Upper lobe of right lung (tissue), 1 donor: Measurements from ENCODE around the gene BTC. TPM values are rescaled to one million over a fixed set of nuclear protein-coding genes. Genes with fewer than 3 reads are reported as not detected.

Experiments
- ATAC-seq: fragments of 200-7000 bp; cut with Tn5 transposase; one replicate; pipeline ENCODE4 v1.9.1; 2020; ENCODE audit warnings: mild to moderate bottlenecking, moderate library complexity
- DNase-seq: peaks from one replicate; pipeline ENCODE4 v3.0.0-alpha.2; 2020
- H3K27ac ChIP-seq: fragments of 200-600 bp; one replicate; pipeline ENCODE4 v1.8.0; 2022
- H3K27me3 ChIP-seq: fragments of 200-600 bp; one replicate; pipeline ENCODE4 v1.8.0; 2022; ENCODE audit warnings: mild to moderate bottlenecking
- H3K36me3 ChIP-seq: fragments of 200-600 bp; one replicate; pipeline ENCODE4 v1.8.0; 2022
- H3K4me1 ChIP-seq: fragments of 200-600 bp; one replicate; pipeline ENCODE4 v1.8.0; 2022
- H3K4me3 ChIP-seq: fragments of 200-600 bp; one replicate; pipeline ENCODE4 v1.8.0; 2022; ENCODE audit warnings: mild to moderate bottlenecking
- H3K9me3 ChIP-seq: fragments of 200-600 bp; one replicate; pipeline ENCODE4 v1.8.0; 2022
- intact Hi-C: fragments of 100-400 bp; cut with DNase I; formaldehyde crosslinking; loops from one replicate; pipeline ENCODE4 v1.11.0; 2022
- total RNA-seq: library from RNA; stranded (reverse); fragmentation: NEBNext Ultra II Directional; extraction: Animal tissue kit (Norgen Biotek cat#: 25700); gene quantifications from one replicate; pipeline ENCODE4 v1.2.1, GENCODE V29; 2021
- TF ChIP-seq, protein P1 (sequence below): fragments of 200-600 bp; IDR thresholded peaks from one replicate; pipeline ENCODE4 v1.8.0; 2022; ENCODE audit warnings: antibody characterized with exemption
- donor health status: DM: no; HTN: yes; CAD: no; lungs with severe emphysema.

The BTC gene
- total RNA-seq, 1 donor from 2014 or later = 3.4 TPM

DNA sequence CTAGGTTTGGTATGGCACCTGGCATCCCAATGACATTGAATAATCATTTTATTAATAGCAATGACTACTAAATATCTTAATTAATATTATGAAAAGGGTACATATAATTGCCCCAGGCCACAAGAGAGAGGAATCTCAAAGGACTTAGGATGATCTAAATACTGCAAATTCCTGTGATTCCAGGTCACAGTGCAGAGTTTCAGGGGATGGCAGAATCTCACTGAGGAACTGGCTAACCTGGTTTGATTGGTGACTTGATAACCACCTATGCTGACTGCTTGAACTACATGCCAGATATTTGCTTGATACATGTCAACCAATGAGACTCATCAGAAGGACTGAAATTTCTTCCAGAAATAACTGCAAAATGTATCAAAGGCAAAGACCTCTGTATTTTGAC lies 37.2 kb downstream of the BTC start:
- Histone ChIP-seq H3K4me3 (no peak overlapping the region), H3K9me3 (no peaks in the 10 kb centered on the region), H3K4me1 (no peaks in the 10 kb centered on the region), H3K27me3 (no peaks in the 10 kb centered on the region), H3K27ac (no peak overlapping the region), H3K36me3 (no peaks in the 10 kb centered on the region)
- intact Hi-C loops = no loop called here
- TF ChIP-seq, protein P1, sequence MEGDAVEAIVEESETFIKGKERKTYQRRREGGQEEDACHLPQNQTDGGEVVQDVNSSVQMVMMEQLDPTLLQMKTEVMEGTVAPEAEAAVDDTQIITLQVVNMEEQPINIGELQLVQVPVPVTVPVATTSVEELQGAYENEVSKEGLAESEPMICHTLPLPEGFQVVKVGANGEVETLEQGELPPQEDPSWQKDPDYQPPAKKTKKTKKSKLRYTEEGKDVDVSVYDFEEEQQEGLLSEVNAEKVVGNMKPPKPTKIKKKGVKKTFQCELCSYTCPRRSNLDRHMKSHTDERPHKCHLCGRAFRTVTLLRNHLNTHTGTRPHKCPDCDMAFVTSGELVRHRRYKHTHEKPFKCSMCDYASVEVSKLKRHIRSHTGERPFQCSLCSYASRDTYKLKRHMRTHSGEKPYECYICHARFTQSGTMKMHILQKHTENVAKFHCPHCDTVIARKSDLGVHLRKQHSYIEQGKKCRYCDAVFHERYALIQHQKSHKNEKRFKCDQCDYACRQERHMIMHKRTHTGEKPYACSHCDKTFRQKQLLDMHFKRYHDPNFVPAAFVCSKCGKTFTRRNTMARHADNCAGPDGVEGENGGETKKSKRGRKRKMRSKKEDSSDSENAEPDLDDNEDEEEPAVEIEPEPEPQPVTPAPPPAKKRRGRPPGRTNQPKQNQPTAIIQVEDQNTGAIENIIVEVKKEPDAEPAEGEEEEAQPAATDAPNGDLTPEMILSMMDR = no peak
- no peak for ATAC-seq
- no peak for DNase-seq

DNA sequence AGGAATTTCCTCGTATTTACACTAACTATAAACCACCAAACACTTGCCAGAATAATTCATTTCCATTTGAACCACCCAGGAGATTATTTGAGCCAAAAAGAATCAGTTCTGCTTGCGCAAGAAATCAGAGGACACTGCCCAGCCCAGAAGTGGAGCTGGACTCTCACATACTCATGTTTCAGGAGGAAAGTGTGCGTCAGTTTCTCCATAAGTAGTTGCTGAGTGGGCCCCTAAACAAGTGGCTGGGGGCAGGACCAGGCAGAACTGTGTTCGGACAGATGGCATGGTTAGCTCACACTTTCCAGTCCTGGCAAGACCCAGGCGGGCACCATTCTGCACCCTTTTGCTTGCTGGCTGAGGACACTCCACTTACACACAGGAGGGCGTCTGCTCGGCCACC lies 38.8 kb downstream of the BTC start:
- no peak overlapping the region for H3K4me3 ChIP-seq
- peak; percentile 84 for ATAC-seq
- no peaks in the 10 kb centered on the region for H3K4me1 ChIP-seq
- no peak overlapping the region for H3K27ac ChIP-seq
- H3K27me3 ChIP-seq = no peaks in the 10 kb centered on the region
- intact Hi-C loops = no loop called here
- no peaks in the 10 kb centered on the region for H3K9me3 ChIP-seq
- no peaks in the 10 kb centered on the region for H3K36me3 ChIP-seq
- TF ChIP-seq, protein P1 = no peak
- peak; percentile 69 for DNase-seq

DNA sequence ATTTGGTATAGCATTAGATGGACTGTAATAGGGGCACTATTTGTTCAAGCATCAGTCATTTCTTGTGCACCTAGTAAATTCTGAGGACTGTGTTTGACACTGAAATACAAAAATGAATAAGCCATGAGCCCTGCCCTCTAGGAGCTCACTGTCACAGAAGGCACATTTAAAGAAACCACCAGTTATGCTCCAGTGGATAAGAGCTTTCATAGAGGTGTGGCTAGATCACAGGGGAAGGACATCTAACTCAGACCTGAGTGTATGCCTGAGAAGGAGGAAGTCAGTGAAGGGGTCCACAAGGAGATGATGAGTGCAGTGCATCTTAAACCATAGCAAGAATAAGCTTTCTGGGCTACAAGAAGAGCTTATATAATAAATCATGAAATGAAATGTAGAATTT lies 40.1 kb downstream of the BTC start:
- no peaks in the 10 kb centered on the region for H3K4me1 ChIP-seq
- H3K27ac ChIP-seq = no peak overlapping the region
- DNase-seq = no peak
- intact Hi-C loops = no loop called here
- no peak overlapping the region for H3K4me3 ChIP-seq
- TF ChIP-seq, protein P1 = no peak
- no peak for ATAC-seq
- no peaks in the 10 kb centered on the region for H3K36me3 ChIP-seq
- H3K27me3 ChIP-seq = no peaks in the 10 kb centered on the region
- no peaks in the 10 kb centered on the region for H3K9me3 ChIP-seq

DNA sequence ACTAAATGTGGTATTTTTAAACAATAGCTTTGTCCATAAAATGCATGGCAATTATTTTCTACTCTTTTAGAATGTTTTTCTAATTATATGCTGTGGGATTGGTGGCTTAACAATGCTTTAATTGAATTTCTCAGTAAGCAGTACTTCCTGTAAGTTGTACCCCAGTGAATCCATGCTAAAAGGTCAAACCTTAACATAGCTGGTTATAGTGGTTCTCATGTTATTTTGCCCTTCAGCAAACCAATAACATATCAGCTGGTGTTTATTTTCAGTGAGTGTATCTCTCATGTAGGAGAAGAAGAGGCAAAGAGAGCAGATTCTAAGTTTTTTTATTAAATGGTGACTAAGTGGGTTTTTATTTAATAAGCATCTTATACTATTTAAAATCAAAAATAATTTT lies 41.5 kb downstream of the BTC start:
- no peak for ATAC-seq
- Histone ChIP-seq H3K27ac (no peak overlapping the region), H3K27me3 (no peaks in the 10 kb centered on the region), H3K4me3 (no peak overlapping the region), H3K4me1 (no peaks in the 10 kb centered on the region), H3K9me3 (no peaks in the 10 kb centered on the region), H3K36me3 (no peaks in the 10 kb centered on the region)
- intact Hi-C loops = no loop called here
- TF ChIP-seq, protein P1 = no peak
- no peak for DNase-seq

DNA sequence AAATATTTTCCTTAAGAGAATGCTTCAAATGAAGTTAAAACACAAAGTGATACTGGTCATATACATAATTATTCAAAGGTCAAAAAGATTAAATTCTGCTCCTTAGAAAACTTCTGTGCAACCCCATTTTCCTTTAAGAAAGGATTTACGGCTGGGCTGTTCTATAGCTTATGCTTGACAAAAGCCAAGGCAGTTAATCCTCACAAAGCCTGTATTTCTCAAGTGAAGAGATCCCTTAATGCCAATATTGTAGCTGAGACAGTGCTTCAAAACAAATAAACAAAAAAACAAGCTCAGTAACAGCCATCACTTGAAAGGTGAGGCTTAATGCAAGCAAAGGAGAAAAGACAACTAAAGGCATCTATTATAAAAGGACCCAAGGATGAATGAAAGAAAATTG lies 42.5 kb downstream of the BTC start:
- TF ChIP-seq, protein P1 = no peak
- Histone ChIP-seq H3K4me3 (no peak overlapping the region), H3K9me3 (no peaks in the 10 kb centered on the region), H3K4me1 (no peaks in the 10 kb centered on the region), H3K27ac (no peak overlapping the region), H3K36me3 (no peaks in the 10 kb centered on the region), H3K27me3 (no peaks in the 10 kb centered on the region)
- intact Hi-C loops = no loop called here
- ATAC-seq (no peak), DNase-seq (no peak)

DNA sequence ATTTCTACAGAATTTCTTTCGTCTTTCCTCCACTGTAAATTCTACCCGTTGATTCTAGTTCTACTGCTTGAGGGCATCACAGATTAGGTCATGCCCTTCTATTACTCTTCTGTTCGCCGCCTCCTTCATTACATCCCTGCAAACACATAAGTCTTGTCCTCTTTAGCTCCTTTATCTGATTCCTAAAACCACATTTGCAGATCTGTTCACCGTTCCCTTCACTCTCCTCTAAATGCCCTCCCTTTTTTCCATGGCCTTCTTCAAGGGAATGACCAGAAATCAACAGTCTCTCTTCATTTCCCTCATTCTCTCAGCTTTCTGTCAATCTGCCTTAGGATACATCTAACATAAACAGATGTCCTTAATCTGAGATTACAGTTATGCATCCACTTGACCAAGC lies 43.1 kb downstream of the BTC start:
- Histone ChIP-seq H3K27ac (no peak overlapping the region), H3K9me3 (no peaks in the 10 kb centered on the region), H3K27me3 (no peaks in the 10 kb centered on the region), H3K36me3 (no peaks in the 10 kb centered on the region), H3K4me3 (no peak overlapping the region), H3K4me1 (no peaks in the 10 kb centered on the region)
- ATAC-seq = no peak
- intact Hi-C loops = no loop called here
- TF ChIP-seq, protein P1 = no peak
- no peak for DNase-seq
